ENCODE data around the gene TRPC1.

DNA sequence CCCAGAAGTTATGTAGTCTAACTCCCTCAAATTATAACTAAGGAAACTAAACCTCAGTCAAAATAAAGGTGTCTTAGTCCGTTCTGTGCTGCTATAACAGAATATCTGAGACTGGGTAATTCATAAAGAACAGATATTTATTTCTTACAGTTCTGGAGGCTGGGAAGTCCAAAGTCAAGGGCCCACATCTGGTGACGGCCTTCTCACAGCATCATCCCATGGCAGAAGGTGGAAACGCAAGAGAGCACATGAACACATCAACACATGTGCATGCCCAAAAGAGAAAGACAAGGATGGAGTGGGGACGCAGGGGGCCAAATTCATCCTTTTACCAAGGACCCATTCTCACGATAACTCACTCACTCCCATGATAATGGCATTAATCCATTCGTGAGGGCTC, 92.0 kb downstream of the TRPC1 start:
- TF ChIP-seq EZH2 (IDR thresholded peaks at IDR 0.05; ENCODE audit: insufficient read depth, poor library complexity, severe bottlenecking) (no peak), EZH2phosphoT487 (IDR thresholded peaks at IDR 0.05; ENCODE audit: insufficient read depth, low read depth) (no peak)
